Measurements from ENCODE around the gene JARID2.
A peak's percentile ranks its signal among the peaks of the same experiment; 100 is the strongest.

JARID2 gene

DNA sequence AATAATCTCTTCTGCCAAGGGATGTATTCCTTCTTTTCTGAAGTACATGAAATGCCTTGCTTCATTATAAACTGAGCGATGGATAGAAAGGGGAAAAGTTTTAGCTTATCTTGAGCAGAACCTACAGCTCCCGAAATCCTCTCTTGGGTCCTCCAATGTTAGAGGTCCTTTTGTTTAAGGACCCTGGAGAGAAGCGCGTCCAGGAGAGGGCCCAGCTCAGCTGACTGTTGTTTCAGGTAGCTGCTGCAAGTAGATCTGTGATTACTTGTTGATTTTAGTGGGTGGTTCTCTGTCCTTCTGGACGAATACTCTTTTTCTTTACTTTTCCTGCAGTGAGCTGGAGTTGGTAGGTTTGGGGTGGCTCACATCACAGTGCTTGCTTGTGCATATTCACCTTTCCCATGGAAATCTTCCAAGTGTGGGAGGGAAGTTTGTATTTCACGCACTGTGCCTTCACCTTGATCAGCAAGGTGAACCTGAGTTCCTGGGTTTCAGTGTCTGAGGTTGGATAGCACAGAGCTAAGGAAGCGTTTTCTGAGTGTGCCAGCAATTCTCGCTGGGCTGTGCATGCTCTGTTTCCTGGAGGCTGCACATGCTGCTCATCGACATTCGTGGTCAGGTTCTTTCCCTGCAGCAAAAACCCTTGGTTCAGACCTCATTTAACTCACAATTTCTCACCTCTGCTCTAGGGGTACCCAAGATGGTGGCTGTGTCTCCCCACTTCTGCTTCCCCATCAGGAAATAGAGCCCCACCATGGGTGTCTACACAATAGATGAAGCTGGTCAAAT, 176.3 kb downstream of the JARID2 start:
- peaks cover 11% of the 10 kb centered on the region for H3K9me3 Mint-ChIP-seq (ENCODE audit: low read depth)

GRCh38 chr6:15423286-15423993, 177.6 kb downstream of the JARID2 start:
- H3K9me3 Mint-ChIP-seq (ENCODE audit: low read depth): peaks cover 10% of the 10 kb centered on the region
- H3K27me3 Mint-ChIP-seq: no peaks in the 10 kb centered on the region
- H3K4me3 Mint-ChIP-seq: peak overlapping the region; percentile 1
- H3K4me1 Mint-ChIP-seq (ENCODE audit: low read depth): peaks cover 72% of the 10 kb centered on the region
- peaks cover 18% of the 10 kb centered on the region for H3K36me3 Mint-ChIP-seq
- peak overlapping the region; percentile 72 for H3K27ac Mint-ChIP-seq

More for the DNA sequence above, 176.3 kb downstream of the JARID2 start:
- Mint-ChIP-seq H3K36me3 (peaks cover 22% of the 10 kb centered on the region), H3K4me3 (peak overlapping the region; percentile 60), H3K4me1 (ENCODE audit: low read depth) (peaks cover 73% of the 10 kb centered on the region), H3K27me3 (no peaks in the 10 kb centered on the region), H3K27ac (peak overlapping the region; percentile 82)

- peaks cover 81% of the 10 kb centered on the region for H3K4me1 Mint-ChIP-seq (ENCODE audit: low read depth)
- H3K27ac Mint-ChIP-seq: no peak overlapping the region
- peaks cover 9% of the 10 kb centered on the region for H3K36me3 Mint-ChIP-seq
- H3K27me3 Mint-ChIP-seq: no peaks in the 10 kb centered on the region
- H3K4me3 Mint-ChIP-seq: no peak overlapping the region
- H3K9me3 Mint-ChIP-seq (ENCODE audit: low read depth): no peaks in the 10 kb centered on the region
These were observed 180.1 kb downstream of the JARID2 start for GRCh38 chr6:15425947-15426346.

DNA sequence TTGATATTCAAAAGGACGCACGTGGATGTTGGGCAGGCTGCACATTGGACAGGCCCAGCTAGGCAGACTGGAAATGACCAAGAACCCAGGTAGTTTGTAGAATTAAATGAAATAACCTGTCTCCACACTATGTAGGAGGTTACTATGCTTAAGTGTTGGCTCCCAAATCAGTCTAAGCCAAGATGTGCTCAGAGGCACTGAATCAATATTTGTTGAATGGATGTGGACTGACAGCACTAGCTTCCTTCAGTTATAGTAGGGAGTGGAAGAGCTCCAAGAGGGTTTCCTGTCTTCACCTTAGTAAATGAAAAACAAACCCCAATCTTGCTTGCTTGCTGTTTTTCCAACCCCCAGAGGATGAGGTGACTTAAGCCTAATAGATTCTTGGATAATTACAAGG, 180.5 kb downstream of the JARID2 start:
- Mint-ChIP-seq H3K9me3 (ENCODE audit: low read depth) (no peaks in the 10 kb centered on the region), H3K4me3 (no peak overlapping the region), H3K4me1 (ENCODE audit: low read depth) (peaks cover 81% of the 10 kb centered on the region), H3K36me3 (peaks cover 9% of the 10 kb centered on the region), H3K27ac (no peak overlapping the region), H3K27me3 (no peaks in the 10 kb centered on the region)

DNA sequence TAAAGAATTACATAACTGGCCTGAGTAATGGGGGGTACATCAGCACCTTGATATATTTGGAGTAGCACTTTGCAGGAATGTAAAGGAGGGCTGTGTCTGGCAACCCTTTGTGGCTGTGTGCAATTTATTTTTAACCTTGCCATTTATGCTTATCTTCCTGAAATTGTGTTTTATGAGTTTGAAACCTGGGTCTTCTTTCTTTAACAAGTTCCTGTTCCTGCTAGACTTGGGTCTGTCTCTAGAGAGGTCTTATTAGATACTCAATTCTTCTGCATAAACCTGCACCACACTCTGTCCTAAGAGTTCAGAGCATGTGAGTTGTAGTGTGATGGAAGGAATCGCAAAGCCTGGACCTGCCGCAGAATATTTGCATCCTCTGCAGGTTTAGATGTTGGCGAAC, 181.0 kb downstream of the JARID2 start:
- peaks cover 9% of the 10 kb centered on the region for H3K36me3 Mint-ChIP-seq
- H3K4me3 Mint-ChIP-seq: no peak overlapping the region
- no peaks in the 10 kb centered on the region for H3K9me3 Mint-ChIP-seq (ENCODE audit: low read depth)

DNA sequence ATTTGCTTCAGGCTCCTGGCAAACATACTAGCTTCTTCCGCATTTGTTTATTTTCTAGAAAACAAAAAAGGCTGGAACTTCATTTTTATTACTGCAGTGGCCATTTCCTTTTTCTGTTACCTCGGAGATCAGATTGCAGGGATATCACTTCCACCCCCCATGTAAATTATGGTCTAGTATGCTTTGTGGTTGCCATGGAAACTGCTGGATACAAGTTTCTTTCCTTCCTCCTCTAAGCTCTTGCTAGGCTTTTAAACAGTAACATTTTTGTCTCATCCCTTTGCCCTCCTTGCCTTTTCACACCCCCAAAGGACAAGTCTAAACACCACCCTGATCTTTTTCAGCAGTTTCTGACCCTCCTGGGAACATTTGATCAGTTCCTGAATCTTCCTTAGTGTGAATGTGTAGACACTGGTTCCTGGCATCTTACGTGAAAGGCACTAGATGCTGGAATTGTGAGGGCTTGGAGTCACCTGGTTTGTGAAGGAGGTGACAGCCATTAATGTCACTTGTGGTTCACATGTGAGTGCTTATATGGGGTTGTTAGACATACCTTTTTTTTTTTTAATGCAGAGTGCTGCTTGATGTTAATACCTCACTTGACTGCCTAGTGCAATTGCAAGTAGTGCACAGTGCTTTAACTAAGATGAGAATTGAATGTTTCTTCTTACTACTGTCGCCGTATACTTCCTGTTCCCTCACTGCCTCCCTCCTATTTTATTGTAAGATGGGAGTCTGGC, 181.6 kb downstream of the JARID2 start:
- Mint-ChIP-seq H3K4me3 (peak overlapping the region; percentile 52), H3K27ac (peak overlapping the region; percentile 46), H3K27me3 (no peaks in the 10 kb centered on the region), H3K4me1 (ENCODE audit: low read depth) (peaks cover 80% of the 10 kb centered on the region), H3K9me3 (ENCODE audit: low read depth) (no peaks in the 10 kb centered on the region), H3K36me3 (peaks cover 9% of the 10 kb centered on the region)

More for the DNA sequence above, 181.0 kb downstream of the JARID2 start:
- Mint-ChIP-seq H3K27me3 (no peaks in the 10 kb centered on the region), H3K4me1 (ENCODE audit: low read depth) (peaks cover 81% of the 10 kb centered on the region), H3K27ac (no peak overlapping the region)

- Mint-ChIP-seq H3K4me3 (no peak overlapping the region), H3K9me3 (ENCODE audit: low read depth) (no peaks in the 10 kb centered on the region), H3K36me3 (peaks cover 9% of the 10 kb centered on the region), H3K27me3 (no peaks in the 10 kb centered on the region), H3K27ac (no peak overlapping the region), H3K4me1 (ENCODE audit: low read depth) (peaks cover 81% of the 10 kb centered on the region)
These were observed 183.6 kb downstream of the JARID2 start for GRCh38 chr6:15429141-15430110.

GRCh38 chr6:15430186-15430585, 184.3 kb downstream of the JARID2 start:
- Mint-ChIP-seq H3K4me1 (ENCODE audit: low read depth) (peaks cover 88% of the 10 kb centered on the region), H3K4me3 (no peak overlapping the region), H3K27ac (no peak overlapping the region), H3K27me3 (no peaks in the 10 kb centered on the region), H3K36me3 (peaks cover 9% of the 10 kb centered on the region), H3K9me3 (ENCODE audit: low read depth) (no peaks in the 10 kb centered on the region)

- Mint-ChIP-seq H3K36me3 (peaks cover 8% of the 10 kb centered on the region), H3K27ac (no peak overlapping the region), H3K4me3 (no peak overlapping the region), H3K9me3 (ENCODE audit: low read depth) (no peaks in the 10 kb centered on the region), H3K27me3 (no peaks in the 10 kb centered on the region), H3K4me1 (ENCODE audit: low read depth) (peaks cover 88% of the 10 kb centered on the region)
These were observed 185.1 kb downstream of the JARID2 start for GRCh38 chr6:15430931-15431405.

DNA sequence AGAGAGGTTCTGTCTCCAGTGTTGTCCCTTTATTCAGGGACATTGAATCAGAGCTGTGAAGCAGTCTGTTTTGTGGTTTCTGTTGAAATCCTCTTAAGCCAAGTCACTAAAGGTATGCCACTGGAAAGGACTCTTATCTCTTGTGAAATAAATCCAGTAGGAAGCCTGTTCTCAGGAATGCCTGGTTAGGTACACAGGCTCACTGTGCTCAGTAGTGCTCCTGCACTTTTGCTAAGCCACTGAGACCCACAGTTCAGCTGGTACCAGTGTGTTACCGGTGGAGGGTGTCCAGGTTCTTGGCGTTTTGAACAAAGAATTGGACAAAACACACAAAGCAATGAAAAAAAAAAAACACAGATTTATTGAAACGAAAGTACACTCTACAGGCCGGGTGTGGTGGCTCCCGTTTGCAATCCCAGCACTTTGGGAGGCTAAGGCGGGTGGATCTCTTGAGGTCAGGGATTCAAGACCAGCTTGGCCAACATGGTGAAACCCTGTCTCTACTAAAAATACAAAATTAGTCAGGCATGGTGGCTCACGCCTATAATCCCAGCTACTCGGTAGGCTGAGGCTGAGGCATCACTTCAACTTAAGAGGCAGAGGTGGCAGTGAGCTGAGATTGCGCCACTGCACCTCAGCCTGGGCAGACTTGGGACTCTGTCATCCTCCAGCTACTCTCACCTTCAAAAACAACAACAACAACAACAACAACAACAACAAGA, 186.1 kb downstream of the JARID2 start:
- Mint-ChIP-seq H3K27ac (peak overlapping the region; percentile 41), H3K9me3 (ENCODE audit: low read depth) (no peaks in the 10 kb centered on the region), H3K27me3 (no peaks in the 10 kb centered on the region), H3K36me3 (peaks cover 5% of the 10 kb centered on the region), H3K4me3 (no peak overlapping the region), H3K4me1 (ENCODE audit: low read depth) (peaks cover 88% of the 10 kb centered on the region)

- H3K27me3 Mint-ChIP-seq: no peaks in the 10 kb centered on the region
- peaks cover 89% of the 10 kb centered on the region for H3K4me1 Mint-ChIP-seq (ENCODE audit: low read depth)
- no peaks in the 10 kb centered on the region for H3K9me3 Mint-ChIP-seq (ENCODE audit: low read depth)
- peaks cover 5% of the 10 kb centered on the region for H3K36me3 Mint-ChIP-seq
- H3K27ac Mint-ChIP-seq: peak overlapping the region; percentile 56
- no peak overlapping the region for H3K4me3 Mint-ChIP-seq
These were observed 187.6 kb downstream of the JARID2 start for GRCh38 chr6:15433511-15433861.

- Mint-ChIP-seq H3K27me3 (no peaks in the 10 kb centered on the region), H3K4me3 (peak overlapping the region; percentile 57), H3K4me1 (ENCODE audit: low read depth) (peaks cover 93% of the 10 kb centered on the region), H3K9me3 (ENCODE audit: low read depth) (no peaks in the 10 kb centered on the region), H3K36me3 (peaks cover 5% of the 10 kb centered on the region), H3K27ac (peak overlapping the region; percentile 79)
These were observed 188.4 kb downstream of the JARID2 start for GRCh38 chr6:15434263-15434662.

GRCh38 chr6:15434823-15435380, 189.0 kb downstream of the JARID2 start:
- peaks cover 97% of the 10 kb centered on the region for H3K4me1 Mint-ChIP-seq (ENCODE audit: low read depth)
- H3K9me3 Mint-ChIP-seq (ENCODE audit: low read depth): no peaks in the 10 kb centered on the region
- peak overlapping the region; percentile 33 for H3K4me3 Mint-ChIP-seq
- H3K27ac Mint-ChIP-seq: peak overlapping the region; percentile 79
- H3K27me3 Mint-ChIP-seq: no peaks in the 10 kb centered on the region
- H3K36me3 Mint-ChIP-seq: peaks cover 5% of the 10 kb centered on the region

All from activated naive CD8-positive, alpha-beta T cell (primary cell).